Metanephros (tissue), 2 donors: ENCODE measurements around the gene ZMAT1. TPM values are rescaled to one million over a fixed set of nuclear protein-coding genes. Genes with fewer than 3 reads are reported as not detected.

Experiments used
- small RNA-seq: library from RNA; depleted of rRNA; stranded (forward); fragments of <200 nt; gene quantifications from one replicate; pipeline ENCODE3, GENCODE V24; 2014; ENCODE audit warnings: low replicate concordance
- total RNA-seq: library from RNA; depleted of rRNA; stranded (reverse); fragments of >200 nt; gene quantifications from one replicate; pipeline ENCODE4 v1.2.3, GENCODE V29; 2014

The ZMAT1 gene
- 7.1 TPM for total RNA-seq

DNA sequence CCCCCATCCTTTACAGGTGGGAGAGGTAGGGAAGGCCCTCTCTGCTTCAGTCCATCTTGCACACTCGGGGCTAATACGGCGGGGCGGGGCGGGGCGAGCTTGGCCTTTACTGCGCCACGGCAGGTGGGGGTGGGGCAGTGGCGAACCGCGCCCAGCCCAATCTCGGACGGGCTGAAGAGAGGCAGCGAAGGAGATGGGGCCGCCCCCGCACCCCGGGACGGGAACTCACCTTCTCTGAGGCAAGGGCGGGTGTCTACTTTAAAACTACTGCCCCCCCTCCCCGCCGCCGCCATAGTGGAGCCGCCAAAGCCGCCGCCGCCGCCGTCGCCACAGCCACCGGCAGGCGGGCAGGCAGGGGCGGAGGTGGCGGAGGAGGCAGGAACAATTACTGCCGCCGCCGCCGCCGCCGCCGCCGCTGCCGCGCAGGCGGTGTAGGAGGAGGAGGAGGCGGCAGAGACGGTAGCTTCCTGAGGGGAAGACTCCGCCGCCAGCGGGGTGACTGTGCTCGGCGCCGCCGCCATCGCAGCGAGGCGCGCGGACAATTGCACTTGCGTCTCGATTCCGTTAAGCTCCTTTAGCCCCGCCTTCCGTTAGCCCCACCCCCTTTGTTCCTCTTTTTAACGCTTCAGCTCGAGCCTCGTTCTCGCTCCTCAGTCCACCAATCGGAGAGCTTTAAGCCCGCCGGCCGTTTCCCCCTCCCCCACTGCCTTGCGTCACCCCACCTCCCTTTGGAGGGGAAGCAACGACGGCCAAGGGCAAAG, at the start of gene ZMAT1:
Gene ZMAT1, minus strand, starts transcription at position 540 of the 761 bp plus-strand sequence. Its CDS starts 19 bp downstream, at position 521.

Small RNA genes within 50 kb of the gene (small RNA-seq; reads per million reads assigned to genes)
- not detected for gene RNU6-345P

Other genes starting within 250 kb of the ZMAT1 start
- 1.8 TPM for gene TCEAL2, start 193.7 kb upstream of the ZMAT1 start, total RNA-seq
- not detected for gene TCEAL6, start 210.5 kb upstream of the ZMAT1 start, total RNA-seq
- 3.3 TPM for gene BEX5, start 223.9 kb upstream of the ZMAT1 start, total RNA-seq